Measurements from ENCODE around the gene KDM4C.

The KDM4C gene

GRCh38 chr9:7153134-7153533 lies 395.4 kb downstream of the KDM4C start:
- TF ChIP-seq CTCF (conservative IDR thresholded peaks at IDR 0.05; ENCODE audit: low read depth, low read length): no peak
- H3K4me3 ChIP-seq (ENCODE audit: low read length): no peak overlapping the region
- DNase-seq (ENCODE audit: low read depth): no peak

- DNase-seq (ENCODE audit: low read depth): no peak
Observed at GRCh38 chr9:7153566-7153965, 395.8 kb downstream of the KDM4C start.

GRCh38 chr9:7154003-7154619 lies 396.3 kb downstream of the KDM4C start:
- no peak overlapping the region for H3K4me3 ChIP-seq (ENCODE audit: low read length)
- no peak for TF ChIP-seq CTCF (conservative IDR thresholded peaks at IDR 0.05; ENCODE audit: low read depth, low read length)

More at GRCh38 chr9:7153566-7153965, 395.8 kb downstream of the KDM4C start:
- no peak overlapping the region for H3K4me3 ChIP-seq (ENCODE audit: low read length)
- TF ChIP-seq CTCF (conservative IDR thresholded peaks at IDR 0.05; ENCODE audit: low read depth, low read length): no peak

GRCh38 chr9:7154650-7155049 lies 396.9 kb downstream of the KDM4C start:
- no peak for DNase-seq (ENCODE audit: low read depth)
- no peak for TF ChIP-seq CTCF (conservative IDR thresholded peaks at IDR 0.05; ENCODE audit: low read depth, low read length)
- H3K4me3 ChIP-seq (ENCODE audit: low read length): no peak overlapping the region

More at GRCh38 chr9:7154003-7154619, 396.3 kb downstream of the KDM4C start:
- DNase-seq (ENCODE audit: low read depth): no peak

GRCh38 chr9:7161469-7161868 lies 403.7 kb downstream of the KDM4C start:
- DNase-seq (ENCODE audit: low read depth): no peak
- no peak overlapping the region for H3K4me3 ChIP-seq (ENCODE audit: low read length)
- TF ChIP-seq CTCF (conservative IDR thresholded peaks at IDR 0.05; ENCODE audit: low read depth, low read length): no peak

GRCh38 chr9:7163932-7164331 lies 406.2 kb downstream of the KDM4C start:
- DNase-seq (ENCODE audit: low read depth): no peak
- no peak overlapping the region for H3K4me3 ChIP-seq (ENCODE audit: low read length)
- no peak for TF ChIP-seq CTCF (conservative IDR thresholded peaks at IDR 0.05; ENCODE audit: low read depth, low read length)
